ENCODE measurements around the gene FBXL19. TPM values are rescaled to one million over a fixed set of nuclear protein-coding genes. Genes with fewer than 3 reads are reported as not detected.

Gene FBXL19
- total RNA-seq, 1 experiment from 2014 or later = 70.8 TPM

GRCh38 chr16:30901201-30902028 is 22.0 kb upstream of the FBXL19 start:
- Histone ChIP-seq H3K4me3 (peak overlapping the region; percentile 73), H3K27ac (no peak overlapping the region), H3K27me3 (ENCODE audit: insufficient read depth, low read depth) (no peaks in the 10 kb centered on the region), H3K4me1 (replicated peaks; ENCODE audit: insufficient read depth) (peaks cover 19% of the 10 kb centered on the region; the same call in 1 of the 2 replicates), H3F3A (ENCODE audit: insufficient read depth, low read depth) (peaks cover 38% of the 10 kb centered on the region), H4K20me1 (ENCODE audit: insufficient read depth) (no peaks in the 10 kb centered on the region), H3K9me3 (ENCODE audit: insufficient read depth, low read depth) (no peaks in the 10 kb centered on the region), H2AFZ (peak overlapping the region; percentile 87), H3K36me3 (ENCODE audit: low read depth) (no peaks in the 10 kb centered on the region), H3K79me2 (ENCODE audit: low read depth) (no peaks in the 10 kb centered on the region), H3K9me2 (ENCODE audit: insufficient read depth) (no peaks in the 10 kb centered on the region), H3K4me2 (peak overlapping the region; percentile 90)
- intact Hi-C loops (cut with micrococcal nuclease; ENCODE audit: unreplicated experiment) = loop anchor here (2.0 kb wide), 1 partner anchor 19 kb away; no protein-coding TSS in a partner anchor
- DNase-seq = no peak
- POLR2A ChIA-PET (ENCODE audit: unreplicated experiment) = interaction anchor here (0.5 to 0.9 kb wide), 4 partner anchors 153 to 542 kb away, joined by 3 read pairs; partner anchors contain the start of gene PHKG2
- TF ChIP-seq EZH2 (IDR thresholded peaks at IDR 0.05; ENCODE audit: low read depth) (no peak), CTCF (conservative IDR thresholded peaks at IDR 0.05) (no peak)
- TSS peak; percentile 13 for BruUV-seq (replicated peaks)
- CTCF ChIA-PET = interaction anchor here (0.6 to 1.6 kb wide), 4 partner anchors 45 to 272 kb away, joined by 3 to 12 read pairs (median 4); no protein-coding TSS in a partner anchor

DNA sequence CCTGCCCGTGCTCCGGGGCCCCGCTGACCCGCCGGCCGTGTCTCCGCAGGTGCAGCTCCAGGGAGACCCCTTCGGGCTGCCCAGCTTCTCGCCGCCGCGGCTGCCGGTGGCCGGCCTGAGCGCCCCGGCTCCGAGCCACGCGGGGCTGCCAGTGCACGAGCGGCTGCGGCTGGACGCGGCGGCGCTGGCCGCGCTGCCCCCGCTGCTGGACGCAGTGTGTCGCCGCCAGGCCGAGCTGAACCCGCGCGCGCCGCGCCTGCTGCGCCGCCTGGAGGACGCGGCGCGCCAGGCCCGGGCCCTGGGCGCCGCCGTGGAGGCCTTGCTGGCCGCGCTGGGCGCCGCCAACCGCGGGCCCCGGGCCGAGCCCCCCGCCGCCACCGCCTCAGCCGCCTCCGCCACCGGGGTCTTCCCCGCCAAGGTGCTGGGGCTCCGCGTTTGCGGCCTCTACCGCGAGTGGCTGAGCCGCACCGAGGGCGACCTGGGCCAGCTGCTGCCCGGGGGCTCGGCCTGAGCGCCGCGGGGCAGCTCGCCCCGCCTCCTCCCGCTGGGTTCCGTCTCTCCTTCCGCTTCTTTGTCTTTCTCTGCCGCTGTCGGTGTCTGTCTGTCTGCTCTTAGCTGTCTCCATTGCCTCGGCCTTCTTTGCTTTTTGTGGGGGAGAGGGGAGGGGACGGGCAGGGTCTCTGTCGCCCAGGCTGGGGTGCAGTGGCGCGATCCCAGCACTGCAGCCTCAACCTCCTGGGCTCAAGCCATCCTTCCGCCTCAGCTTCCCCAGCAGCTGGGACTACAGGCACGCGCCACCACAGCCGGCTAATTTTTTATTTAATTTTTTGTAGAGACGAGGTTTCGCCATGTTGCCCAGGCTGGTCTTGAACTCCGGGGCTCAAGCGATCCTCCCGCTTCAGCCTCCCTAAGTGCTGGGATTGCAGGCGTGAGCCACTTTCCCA is 21.1 kb upstream of the FBXL19 start:
- POLR2A ChIA-PET (ENCODE audit: unreplicated experiment) = interaction anchor here (0.5 to 0.9 kb wide), 3 partner anchors 85 to 541 kb away, joined by 3 read pairs; partner anchors contain the start of gene PHKG2
- DNase-seq = peak in 1 of 2 experiments; percentile 82
- H3K9me3 ChIP-seq (ENCODE audit: insufficient read depth, low read depth) = no peaks in the 10 kb centered on the region
- H3F3A ChIP-seq (ENCODE audit: insufficient read depth, low read depth) = peaks cover 32% of the 10 kb centered on the region; the same call in 1 of the 2 replicates
- BruUV-seq (replicated peaks) = no TSS peak
- no peaks in the 10 kb centered on the region for H3K36me3 ChIP-seq (ENCODE audit: low read depth)
- no peak overlapping the region for H3K27ac ChIP-seq
- peak overlapping the region; percentile 92 for H2AFZ ChIP-seq
- intact Hi-C loops (cut with micrococcal nuclease; ENCODE audit: unreplicated experiment) = loop anchor here (2.0 kb wide), 1 partner anchor 18 kb away; no protein-coding TSS in a partner anchor
- H3K79me2 ChIP-seq (ENCODE audit: low read depth) = no peaks in the 10 kb centered on the region
- H3K27me3 ChIP-seq (ENCODE audit: insufficient read depth, low read depth) = no peaks in the 10 kb centered on the region
- H3K4me1 ChIP-seq (replicated peaks; ENCODE audit: insufficient read depth) = peaks cover 16% of the 10 kb centered on the region; the same call in 1 of the 2 replicates
- H3K4me3 ChIP-seq = peak overlapping the region; percentile 73
- CTCF ChIA-PET = interaction anchor here (0.6 to 1.6 kb wide), 3 partner anchors 46 to 87 kb away, joined by 3 to 12 read pairs (median 4); no protein-coding TSS in a partner anchor
- H3K9me2 ChIP-seq (ENCODE audit: insufficient read depth) = no peaks in the 10 kb centered on the region
- H4K20me1 ChIP-seq (ENCODE audit: insufficient read depth) = no peaks in the 10 kb centered on the region
- peak overlapping the region; percentile 90 for H3K4me2 ChIP-seq
- TF ChIP-seq EZH2 (IDR thresholded peaks at IDR 0.05; ENCODE audit: low read depth) (no peak), CTCF (conservative IDR thresholded peaks at IDR 0.05) (0 out of 2 replicates have a peak, but pooled peaks have one; percentile 25)

DNA sequence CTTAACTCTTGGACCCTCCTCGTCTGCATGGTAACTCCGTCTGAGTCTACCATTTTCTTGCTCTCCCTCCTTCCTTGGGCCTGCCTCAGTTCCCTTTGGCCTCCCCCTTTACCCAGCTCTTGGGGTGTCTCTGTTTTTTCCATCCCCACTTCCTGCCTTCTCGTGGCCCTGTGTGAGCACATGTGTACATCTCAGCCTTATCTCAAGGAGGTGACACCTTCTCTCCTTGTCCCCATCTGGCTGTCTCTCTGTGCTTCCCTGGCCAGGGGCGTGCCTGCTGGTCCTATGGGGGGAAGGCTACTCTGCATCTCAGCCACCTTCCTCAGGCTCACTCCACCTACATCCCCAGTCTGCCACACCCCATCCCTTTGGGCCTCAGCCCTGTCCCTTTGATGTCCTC is 20.4 kb upstream of the FBXL19 start:
- no peaks in the 10 kb centered on the region for H3K27me3 ChIP-seq (ENCODE audit: insufficient read depth, low read depth)
- H3K27ac ChIP-seq = no peak overlapping the region
- no peaks in the 10 kb centered on the region for H3K9me2 ChIP-seq (ENCODE audit: insufficient read depth)
- H4K20me1 ChIP-seq (ENCODE audit: insufficient read depth) = no peaks in the 10 kb centered on the region
- intact Hi-C loops (cut with micrococcal nuclease; ENCODE audit: unreplicated experiment) = loop anchor here (2.0 kb wide), 1 partner anchor 18 kb away; no protein-coding TSS in a partner anchor
- TSS peak; percentile 4 for BruUV-seq (replicated peaks)
- peak overlapping the region; percentile 92; the same call in 1 of the 2 replicates for H2AFZ ChIP-seq
- DNase-seq = no peak
- no peaks in the 10 kb centered on the region for H3K79me2 ChIP-seq (ENCODE audit: low read depth)
- H3K4me3 ChIP-seq = no peak overlapping the region
- H3K4me2 ChIP-seq = peak overlapping the region; percentile 79; the same call in 1 of the 2 replicates
- H3F3A ChIP-seq (ENCODE audit: insufficient read depth, low read depth) = peaks cover 36% of the 10 kb centered on the region; the same call in 1 of the 2 replicates
- no peaks in the 10 kb centered on the region for H3K9me3 ChIP-seq (ENCODE audit: insufficient read depth, low read depth)
- ChIA-PET CTCF (no interaction called here), POLR2A (ENCODE audit: unreplicated experiment) (no interaction called here)
- no peak for TF ChIP-seq EZH2 (IDR thresholded peaks at IDR 0.05; ENCODE audit: low read depth)
- no peaks in the 10 kb centered on the region for H3K36me3 ChIP-seq (ENCODE audit: low read depth)
- H3K4me1 ChIP-seq (replicated peaks; ENCODE audit: insufficient read depth) = 0 out of 2 replicates have a peak, but pooled peaks cover 12% of the 10 kb centered on the region
